ENCODE measurements around the gene ULK2. TPM values are rescaled to one million over a fixed set of nuclear protein-coding genes. Genes with fewer than 3 reads are reported as not detected.

The ULK2 gene
- total RNA-seq, 1 donor from 2014 or later = 24.5 TPM

GRCh38 chr17:19746517-19746916 lies 121.2 kb downstream of the ULK2 start:
- DNase-seq (ENCODE audit: low read depth) = no peak
- TF ChIP-seq, protein P1, sequence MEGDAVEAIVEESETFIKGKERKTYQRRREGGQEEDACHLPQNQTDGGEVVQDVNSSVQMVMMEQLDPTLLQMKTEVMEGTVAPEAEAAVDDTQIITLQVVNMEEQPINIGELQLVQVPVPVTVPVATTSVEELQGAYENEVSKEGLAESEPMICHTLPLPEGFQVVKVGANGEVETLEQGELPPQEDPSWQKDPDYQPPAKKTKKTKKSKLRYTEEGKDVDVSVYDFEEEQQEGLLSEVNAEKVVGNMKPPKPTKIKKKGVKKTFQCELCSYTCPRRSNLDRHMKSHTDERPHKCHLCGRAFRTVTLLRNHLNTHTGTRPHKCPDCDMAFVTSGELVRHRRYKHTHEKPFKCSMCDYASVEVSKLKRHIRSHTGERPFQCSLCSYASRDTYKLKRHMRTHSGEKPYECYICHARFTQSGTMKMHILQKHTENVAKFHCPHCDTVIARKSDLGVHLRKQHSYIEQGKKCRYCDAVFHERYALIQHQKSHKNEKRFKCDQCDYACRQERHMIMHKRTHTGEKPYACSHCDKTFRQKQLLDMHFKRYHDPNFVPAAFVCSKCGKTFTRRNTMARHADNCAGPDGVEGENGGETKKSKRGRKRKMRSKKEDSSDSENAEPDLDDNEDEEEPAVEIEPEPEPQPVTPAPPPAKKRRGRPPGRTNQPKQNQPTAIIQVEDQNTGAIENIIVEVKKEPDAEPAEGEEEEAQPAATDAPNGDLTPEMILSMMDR (IDR thresholded peaks at IDR 0.05; ENCODE audit: insufficient read depth, low read length, poor library complexity, severe bottlenecking) = no peak
- H3K36me3 ChIP-seq (ENCODE audit: control insufficient read depth, insufficient read depth, low read length) = no peaks in the 10 kb centered on the region
- H3K27me3 ChIP-seq (ENCODE audit: control insufficient read depth, insufficient read depth, low read length) = peaks cover 17% of the 10 kb centered on the region
- no peak overlapping the region for H3K4me3 ChIP-seq (ENCODE audit: low read depth, low read length)

- H3K4me3 ChIP-seq (ENCODE audit: low read depth, low read length) = peak overlapping the region; percentile 32
- TF ChIP-seq, protein P1 (IDR thresholded peaks at IDR 0.05; ENCODE audit: insufficient read depth, low read length, poor library complexity, severe bottlenecking) = peak; percentile 98
- peaks cover 17% of the 10 kb centered on the region for H3K27me3 ChIP-seq (ENCODE audit: control insufficient read depth, insufficient read depth, low read length)
- H3K36me3 ChIP-seq (ENCODE audit: control insufficient read depth, insufficient read depth, low read length) = no peaks in the 10 kb centered on the region
- DNase-seq (ENCODE audit: low read depth) = peak; percentile 54
Measured at GRCh38 chr17:19744922-19745757, 122.6 kb downstream of the ULK2 start.

GRCh38 chr17:19744492-19744891 lies 123.2 kb downstream of the ULK2 start:
- Histone ChIP-seq H3K4me3 (ENCODE audit: low read depth, low read length) (peak overlapping the region; percentile 32), H3K36me3 (ENCODE audit: control insufficient read depth, insufficient read depth, low read length) (no peaks in the 10 kb centered on the region)

GRCh38 chr17:19743101-19744100 lies 124.3 kb downstream of the ULK2 start:
- TF ChIP-seq, protein P1 (IDR thresholded peaks at IDR 0.05; ENCODE audit: insufficient read depth, low read length, poor library complexity, severe bottlenecking) = no peak
- no peak for DNase-seq (ENCODE audit: low read depth)
- Histone ChIP-seq H3K27me3 (ENCODE audit: control insufficient read depth, insufficient read depth, low read length) (peaks cover 12% of the 10 kb centered on the region), H3K36me3 (ENCODE audit: control insufficient read depth, insufficient read depth, low read length) (no peaks in the 10 kb centered on the region), H3K4me3 (ENCODE audit: low read depth, low read length) (no peak overlapping the region)

More at GRCh38 chr17:19744492-19744891, 123.2 kb downstream of the ULK2 start:
- DNase-seq (ENCODE audit: low read depth) = no peak
- peaks cover 17% of the 10 kb centered on the region for H3K27me3 ChIP-seq (ENCODE audit: control insufficient read depth, insufficient read depth, low read length)
- TF ChIP-seq, protein P1 (IDR thresholded peaks at IDR 0.05; ENCODE audit: insufficient read depth, low read length, poor library complexity, severe bottlenecking) = no peak

DNA sequence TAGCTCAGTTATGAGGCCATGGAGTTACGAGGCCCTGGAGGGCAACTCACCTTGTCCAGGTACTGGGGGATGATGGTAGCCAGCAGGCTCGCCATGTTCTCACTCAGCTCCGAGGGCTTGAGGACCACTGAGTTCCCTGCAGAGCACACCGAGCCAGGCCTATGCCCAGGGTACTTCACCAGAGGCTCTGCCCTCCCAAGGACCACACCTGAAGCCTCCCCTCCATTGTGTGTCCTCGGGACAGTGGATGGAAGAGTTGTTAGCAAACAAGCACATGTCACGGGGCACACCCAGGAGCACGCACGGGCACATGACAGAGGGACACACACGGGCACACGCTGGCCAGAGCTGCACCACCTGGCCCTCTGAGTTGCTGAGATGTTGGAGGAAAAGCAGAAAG lies 125.2 kb downstream of the ULK2 start:
- Histone ChIP-seq H3K36me3 (ENCODE audit: control insufficient read depth, insufficient read depth, low read length) (no peaks in the 10 kb centered on the region), H3K4me3 (ENCODE audit: low read depth, low read length) (no peak overlapping the region), H3K27me3 (ENCODE audit: control insufficient read depth, insufficient read depth, low read length) (peaks cover 7% of the 10 kb centered on the region)
- no peak for DNase-seq (ENCODE audit: low read depth)
- TF ChIP-seq, protein P1 (IDR thresholded peaks at IDR 0.05; ENCODE audit: insufficient read depth, low read length, poor library complexity, severe bottlenecking) = no peak

All from kidney epithelial cell (primary cell).